Stimulated activated CD4-positive, alpha-beta T cell treated with anti-CD3 and anti-CD28 coated beads, Interleukin-12 subunit alpha, Interleukin-12 subunit beta, amount 100 ng/mL, for 48 hours (primary cell): Measurements from ENCODE around the gene ALDH3A2.
"Not testable (repeated sequence)": the region's sequence is repeated elsewhere in the genome, so short reads cannot be mapped to it uniquely, and the experiment has no call there.

ENCODE experiments used
- DNase-seq, 3 donors: peaks; one replicate each; pipeline ENCODE4 v3.0.0-alpha.2; 2020; ENCODE audit warnings: low read depth in 2 of 3, low spot score in 1 of 3

Gene ALDH3A2

DNA sequence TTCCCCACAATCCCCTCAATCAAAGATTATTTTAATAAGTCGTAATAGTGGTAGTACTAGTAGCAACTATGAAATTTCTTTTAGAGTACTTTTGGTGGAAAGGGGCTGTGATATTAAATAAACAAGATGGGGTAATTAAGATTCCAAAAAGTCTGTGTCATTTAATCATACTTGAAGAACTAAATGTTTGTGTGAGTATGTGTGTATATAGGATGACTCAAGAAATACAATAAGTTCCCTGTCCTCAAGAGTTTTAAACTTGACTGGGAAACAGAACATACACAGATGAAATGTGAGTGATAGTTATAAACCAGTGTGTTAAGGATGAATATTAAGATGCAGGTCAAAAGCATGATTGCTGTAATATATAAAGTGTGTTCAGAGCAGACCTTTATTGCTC is 2.3 kb downstream of the ALDH3A2 start:
- DNase-seq: no peak

- no peak for DNase-seq
Measured at GRCh38 chr17:19651451-19652238, 3.1 kb downstream of the ALDH3A2 start.

DNA sequence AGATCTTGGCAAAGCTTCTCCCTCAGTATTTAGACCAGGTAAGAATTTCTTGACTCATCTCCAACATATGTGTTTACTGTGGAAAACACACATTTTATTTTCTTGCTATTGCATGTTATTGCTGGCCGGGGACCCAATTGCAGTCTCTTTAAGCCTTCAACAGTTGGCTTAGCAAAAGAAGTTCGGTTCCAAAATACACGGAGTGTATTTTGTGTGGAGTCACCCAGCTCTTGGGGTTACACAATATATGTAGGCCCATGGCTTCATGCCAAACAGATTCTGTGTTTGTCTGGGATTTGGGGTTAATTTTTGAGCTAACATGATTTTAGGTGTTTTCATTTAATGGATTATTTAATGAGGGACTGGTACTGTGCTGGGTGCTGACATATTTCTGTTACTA is 4.0 kb downstream of the ALDH3A2 start:
- no peak for DNase-seq

GRCh38 chr17:19654342-19654886 is 5.9 kb downstream of the ALDH3A2 start:
- DNase-seq: no peak

DNA sequence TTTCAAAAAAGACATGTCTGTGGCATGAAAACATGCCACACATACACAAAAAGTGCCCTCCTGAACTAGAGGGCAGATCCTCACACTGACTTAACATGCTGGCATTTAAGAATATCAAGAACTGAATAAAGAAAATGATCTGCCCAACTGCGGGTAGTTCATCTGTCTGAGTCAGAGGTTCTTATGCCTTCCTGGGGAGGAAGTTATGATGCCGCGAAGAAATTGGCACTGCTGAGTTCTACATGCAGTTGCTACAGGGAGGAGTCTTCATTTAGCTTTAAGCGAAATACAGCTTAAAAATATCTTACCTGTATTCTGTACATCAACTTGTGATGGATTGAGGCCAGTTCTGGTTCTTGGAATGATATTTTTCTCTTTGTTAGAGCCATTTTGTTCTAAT is 6.3 kb downstream of the ALDH3A2 start:
- DNase-seq: no peak

GRCh38 chr17:19656336-19656735 is 7.8 kb downstream of the ALDH3A2 start:
- DNase-seq: no peak

- DNase-seq: no peak
Measured at GRCh38 chr17:19656851-19657581, 8.5 kb downstream of the ALDH3A2 start.

- no peak for DNase-seq
Measured at GRCh38 chr17:19659366-19660177, 11.0 kb downstream of the ALDH3A2 start.

- no peak for DNase-seq
Measured at GRCh38 chr17:19660219-19660870, 11.8 kb downstream of the ALDH3A2 start.

DNA sequence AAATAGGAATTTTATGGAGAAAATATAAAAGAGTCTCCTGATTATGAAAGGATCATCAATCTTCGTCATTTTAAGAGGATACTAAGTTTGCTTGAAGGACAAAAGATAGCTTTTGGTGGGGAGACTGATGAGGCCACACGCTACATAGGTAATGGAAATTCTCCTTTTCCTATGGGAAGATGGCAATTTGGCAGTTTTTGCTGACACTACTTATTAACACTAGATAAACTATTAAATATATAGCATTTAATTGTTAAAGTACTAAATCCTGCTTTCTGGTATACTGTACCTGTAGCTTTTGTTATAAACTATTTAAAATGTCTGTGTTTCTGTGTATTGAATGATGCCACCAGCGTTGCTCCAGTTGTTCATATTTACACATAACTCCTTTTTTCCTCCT is 12.6 kb downstream of the ALDH3A2 start:
- no peak for DNase-seq

DNA sequence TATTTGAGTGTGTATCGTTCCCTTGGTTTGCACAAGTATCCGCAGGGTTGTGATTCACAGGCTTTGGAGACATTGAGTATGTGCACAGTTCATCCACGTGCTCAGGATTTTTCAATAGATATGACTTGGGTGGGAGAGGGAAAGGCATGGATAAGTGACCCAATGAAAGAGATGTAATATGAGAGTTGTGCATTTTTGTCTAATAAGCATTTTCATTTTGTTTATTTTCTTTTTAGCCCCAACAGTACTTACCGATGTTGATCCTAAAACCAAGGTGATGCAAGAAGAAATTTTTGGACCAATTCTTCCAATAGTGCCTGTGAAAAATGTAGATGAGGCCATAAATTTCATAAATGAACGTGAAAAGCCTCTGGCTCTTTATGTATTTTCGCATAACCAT is 14.5 kb downstream of the ALDH3A2 start:
- DNase-seq: no peak

DNA sequence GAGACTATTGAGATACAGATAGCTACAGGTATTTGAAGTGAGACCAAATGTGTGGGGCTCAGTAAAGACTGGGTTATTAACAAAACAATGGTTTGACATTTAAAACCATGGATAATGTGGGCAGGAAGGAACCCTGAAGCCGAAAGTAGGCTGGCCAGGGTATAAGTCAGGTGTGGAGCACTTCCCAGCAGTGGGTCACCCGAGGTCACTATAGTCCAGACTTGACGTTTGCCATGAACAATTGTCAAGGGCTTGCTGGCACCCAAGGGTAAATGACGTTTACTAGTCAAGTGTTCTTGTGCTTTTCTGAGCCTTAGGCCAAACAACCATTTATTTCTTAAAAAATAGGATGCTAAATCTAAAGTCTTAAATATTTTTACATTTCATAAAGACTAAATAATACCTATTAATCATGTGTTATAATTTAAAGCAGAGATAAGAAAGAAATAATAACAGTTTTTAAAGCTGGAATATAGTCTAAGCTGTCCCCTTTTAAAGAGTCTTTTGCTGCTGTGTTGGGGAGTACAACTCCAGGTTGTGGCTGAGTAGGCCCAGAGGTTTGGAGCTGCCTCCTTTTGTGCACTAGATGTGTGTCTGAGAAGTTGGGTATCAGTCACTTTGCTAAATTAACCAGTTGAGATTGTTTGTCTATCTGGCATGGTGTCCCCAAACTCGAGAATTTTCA is 15.7 kb downstream of the ALDH3A2 start:
- no peak for DNase-seq

GRCh38 chr17:19664821-19665181 is 16.2 kb downstream of the ALDH3A2 start:
- no peak for DNase-seq

GRCh38 chr17:19669680-19670079 is 21.1 kb downstream of the ALDH3A2 start:
- DNase-seq: not testable (repeated sequence)

- no peak for DNase-seq
Measured at GRCh38 chr17:19670908-19671307, 22.4 kb downstream of the ALDH3A2 start.

DNA sequence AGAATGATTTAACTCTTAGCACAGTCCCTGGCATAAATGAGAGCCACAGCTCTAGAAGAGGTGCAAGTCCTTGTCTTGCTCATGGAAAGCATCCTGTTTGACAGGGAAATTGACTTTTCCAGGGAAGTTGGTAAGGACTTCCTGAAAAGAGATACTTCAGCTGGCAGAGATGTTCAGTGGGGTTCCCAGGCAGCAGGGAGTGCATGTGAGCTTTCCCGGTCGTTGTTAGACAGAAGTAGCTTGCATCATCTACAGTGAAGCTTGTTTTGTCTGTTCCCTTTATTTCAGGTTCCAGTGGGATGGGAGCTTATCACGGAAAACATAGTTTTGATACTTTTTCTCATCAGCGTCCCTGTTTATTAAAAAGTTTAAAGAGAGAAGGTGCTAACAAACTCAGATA is 22.9 kb downstream of the ALDH3A2 start:
- DNase-seq: no peak

- DNase-seq: no peak
Measured at GRCh38 chr17:19672009-19672750, 23.6 kb downstream of the ALDH3A2 start.

DNA sequence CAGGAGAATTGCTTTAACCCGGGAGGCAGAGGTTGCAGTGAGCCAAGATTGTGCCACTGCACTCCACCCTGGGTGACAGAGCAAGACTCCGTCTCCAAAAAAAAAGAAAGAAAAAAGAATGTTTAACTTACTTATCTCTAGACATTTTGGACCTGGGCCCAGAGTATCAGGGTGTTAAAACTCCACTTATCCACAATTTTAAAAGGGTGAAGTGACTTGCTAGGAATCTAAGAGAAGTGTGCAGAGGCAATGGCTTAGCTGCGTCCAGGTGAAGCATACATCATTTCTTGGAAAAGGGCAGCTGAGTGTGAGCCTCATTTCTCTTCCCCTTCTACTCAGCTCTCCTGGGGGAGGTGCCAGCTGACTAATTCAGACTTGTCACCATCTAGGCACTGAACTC is 25.1 kb downstream of the ALDH3A2 start:
- DNase-seq: no peak

GRCh38 chr17:19676896-19677295 is 28.3 kb downstream of the ALDH3A2 start:
- DNase-seq: no peak
